HL-60 (cell line): ENCODE data around the gene ACOX3.

ENCODE experiments used
- DNase-seq, 2 experiments: peaks; one replicate each; pipeline ENCODE4 v3.0.0-alpha.2; 2010 to 2020; ENCODE audit warnings: low read depth in 1 of 2, low spot score in 1 of 2
- H3K27ac ChIP-seq: fragments of 250-450 bp; sonication (Bioruptor Pico); replicated peaks from 2 replicates; pipeline ENCODE4 v1.5.1; 2020; ENCODE audit warnings: mild to moderate bottlenecking, moderate library complexity
- H3K27me3 ChIP-seq: fragments of 250-450 bp; sonication (Bioruptor Pico); 2 replicates; pipeline ENCODE4 v1.5.1; 2021; ENCODE audit warnings: mild to moderate bottlenecking, moderate library complexity; ENCODE audit not compliant: insufficient read depth, poor library complexity, severe bottlenecking
- H3K4me3 ChIP-seq: replicated peaks from 2 replicates; pipeline ENCODE4 v1.5.1; 2011; ENCODE audit warnings: mild to moderate bottlenecking, control low read depth, low read length; ENCODE audit not compliant: insufficient read depth
- GABPA ChIP-seq: IDR thresholded peaks from 2 replicates; pipeline ENCODE4 v1.6.1; 2012; ENCODE audit warnings: low read depth
- POLR2AphosphoS5 ChIP-seq: IDR thresholded peaks from 2 replicates; pipeline ENCODE4 v1.6.1; 2012; ENCODE audit warnings: low read depth
- SPI1 ChIP-seq: IDR thresholded peaks from 2 replicates; pipeline ENCODE4 v1.6.1; 2012; ENCODE audit warnings: low read depth, mild to moderate bottlenecking, borderline replicate concordance
- TF ChIP-seq, protein P1 (sequence below): IDR thresholded peaks from one replicate; pipeline ENCODE4 v1.5.1; 2011; ENCODE audit warnings: low read length, control low read depth, inconsistent platforms; ENCODE audit not compliant: insufficient read depth
- TF ChIP-seq, protein P2 (sequence below): IDR thresholded peaks from 2 replicates; pipeline ENCODE4 v1.6.1; 2012; ENCODE audit warnings: low read depth; ENCODE audit not compliant: insufficient replicate concordance

Gene ACOX3

DNA sequence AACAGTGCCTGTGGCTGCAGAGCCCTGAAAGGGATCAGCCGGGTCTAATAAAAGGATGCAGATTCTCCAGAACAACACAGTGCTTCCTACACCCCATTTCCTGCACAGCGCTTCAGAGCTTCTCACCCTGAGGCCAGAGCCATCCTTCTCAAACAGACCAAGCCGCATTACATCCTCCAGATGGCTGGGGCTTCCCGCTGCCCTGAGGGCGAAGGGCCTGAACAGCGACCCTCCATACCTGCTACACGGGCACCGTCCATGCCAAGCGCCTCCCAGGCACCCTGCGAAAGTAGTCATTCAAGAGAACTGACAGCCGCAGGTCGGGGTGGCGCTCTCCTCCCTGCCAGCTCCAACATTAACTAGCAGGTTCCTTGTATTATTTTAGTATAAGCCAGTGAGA is 36.5 kb downstream of the ACOX3 start:
- TF ChIP-seq, protein P1, sequence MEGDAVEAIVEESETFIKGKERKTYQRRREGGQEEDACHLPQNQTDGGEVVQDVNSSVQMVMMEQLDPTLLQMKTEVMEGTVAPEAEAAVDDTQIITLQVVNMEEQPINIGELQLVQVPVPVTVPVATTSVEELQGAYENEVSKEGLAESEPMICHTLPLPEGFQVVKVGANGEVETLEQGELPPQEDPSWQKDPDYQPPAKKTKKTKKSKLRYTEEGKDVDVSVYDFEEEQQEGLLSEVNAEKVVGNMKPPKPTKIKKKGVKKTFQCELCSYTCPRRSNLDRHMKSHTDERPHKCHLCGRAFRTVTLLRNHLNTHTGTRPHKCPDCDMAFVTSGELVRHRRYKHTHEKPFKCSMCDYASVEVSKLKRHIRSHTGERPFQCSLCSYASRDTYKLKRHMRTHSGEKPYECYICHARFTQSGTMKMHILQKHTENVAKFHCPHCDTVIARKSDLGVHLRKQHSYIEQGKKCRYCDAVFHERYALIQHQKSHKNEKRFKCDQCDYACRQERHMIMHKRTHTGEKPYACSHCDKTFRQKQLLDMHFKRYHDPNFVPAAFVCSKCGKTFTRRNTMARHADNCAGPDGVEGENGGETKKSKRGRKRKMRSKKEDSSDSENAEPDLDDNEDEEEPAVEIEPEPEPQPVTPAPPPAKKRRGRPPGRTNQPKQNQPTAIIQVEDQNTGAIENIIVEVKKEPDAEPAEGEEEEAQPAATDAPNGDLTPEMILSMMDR = no peak
- TF ChIP-seq SPI1 (no peak), POLR2AphosphoS5 (no peak), GABPA (no peak)
- TF ChIP-seq, protein P2, sequence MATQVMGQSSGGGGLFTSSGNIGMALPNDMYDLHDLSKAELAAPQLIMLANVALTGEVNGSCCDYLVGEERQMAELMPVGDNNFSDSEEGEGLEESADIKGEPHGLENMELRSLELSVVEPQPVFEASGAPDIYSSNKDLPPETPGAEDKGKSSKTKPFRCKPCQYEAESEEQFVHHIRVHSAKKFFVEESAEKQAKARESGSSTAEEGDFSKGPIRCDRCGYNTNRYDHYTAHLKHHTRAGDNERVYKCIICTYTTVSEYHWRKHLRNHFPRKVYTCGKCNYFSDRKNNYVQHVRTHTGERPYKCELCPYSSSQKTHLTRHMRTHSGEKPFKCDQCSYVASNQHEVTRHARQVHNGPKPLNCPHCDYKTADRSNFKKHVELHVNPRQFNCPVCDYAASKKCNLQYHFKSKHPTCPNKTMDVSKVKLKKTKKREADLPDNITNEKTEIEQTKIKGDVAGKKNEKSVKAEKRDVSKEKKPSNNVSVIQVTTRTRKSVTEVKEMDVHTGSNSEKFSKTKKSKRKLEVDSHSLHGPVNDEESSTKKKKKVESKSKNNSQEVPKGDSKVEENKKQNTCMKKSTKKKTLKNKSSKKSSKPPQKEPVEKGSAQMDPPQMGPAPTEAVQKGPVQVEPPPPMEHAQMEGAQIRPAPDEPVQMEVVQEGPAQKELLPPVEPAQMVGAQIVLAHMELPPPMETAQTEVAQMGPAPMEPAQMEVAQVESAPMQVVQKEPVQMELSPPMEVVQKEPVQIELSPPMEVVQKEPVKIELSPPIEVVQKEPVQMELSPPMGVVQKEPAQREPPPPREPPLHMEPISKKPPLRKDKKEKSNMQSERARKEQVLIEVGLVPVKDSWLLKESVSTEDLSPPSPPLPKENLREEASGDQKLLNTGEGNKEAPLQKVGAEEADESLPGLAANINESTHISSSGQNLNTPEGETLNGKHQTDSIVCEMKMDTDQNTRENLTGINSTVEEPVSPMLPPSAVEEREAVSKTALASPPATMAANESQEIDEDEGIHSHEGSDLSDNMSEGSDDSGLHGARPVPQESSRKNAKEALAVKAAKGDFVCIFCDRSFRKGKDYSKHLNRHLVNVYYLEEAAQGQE = no peak
- Histone ChIP-seq H3K27ac (no peak overlapping the region), H3K27me3 (no peaks in the 10 kb centered on the region), H3K4me3 (no peak overlapping the region)
- DNase-seq = no peak

GRCh38 chr4:8403173-8403753 is 37.3 kb downstream of the ACOX3 start:
- peak; percentile 42 to 81 for DNase-seq
- H3K27ac ChIP-seq = peak overlapping the region; percentile 72

GRCh38 chr4:8402640-8403039 is 37.9 kb downstream of the ACOX3 start:
- peak; percentile 51 for TF ChIP-seq POLR2AphosphoS5
- TF ChIP-seq GABPA = no peak
- peak; percentile 14; the same call in 1 of the 2 replicates for TF ChIP-seq SPI1
- TF ChIP-seq, protein P2 = peak; percentile 32
- peak overlapping the region; percentile 72 for H3K27ac ChIP-seq
- peak in 1 of 2 experiments; percentile 89 for DNase-seq
- H3K27me3 ChIP-seq = no peaks in the 10 kb centered on the region
- H3K4me3 ChIP-seq = no peak overlapping the region

More at GRCh38 chr4:8403173-8403753, 37.3 kb downstream of the ACOX3 start:
- Histone ChIP-seq H3K27me3 (no peaks in the 10 kb centered on the region), H3K4me3 (no peak overlapping the region)
- TF ChIP-seq, protein P1 = peak; percentile 87
- TF ChIP-seq, protein P2 = no peak
